Astrocyte of the spinal cord (primary cell): ENCODE measurements around the gene FAM135A.
A peak's percentile ranks its signal among the peaks of the same experiment; 100 is the strongest.

Experiments used
- DNase-seq: peaks from one replicate; pipeline ENCODE4 v3.0.0; 2011; ENCODE audit warnings: low read depth, low spot score
- H3K4me3 ChIP-seq: 2 replicates; pipeline ENCODE4 v1.5.1; 2011; ENCODE audit warnings: low read depth, mild to moderate bottlenecking, low read length, moderate library complexity
- CTCF ChIP-seq: IDR thresholded peaks from 2 replicates; pipeline ENCODE4 v1.5.1; 2012; ENCODE audit warnings: low read depth, mild to moderate bottlenecking, low read length, inconsistent platforms
- in situ Hi-C: cut with HindIII; loops from 2 replicates; pipeline ENCODE4 v1.10.0; 2017; ENCODE audit warnings: low sequenced_read_pairs

The FAM135A gene

GRCh38 chr6:70394518-70395300 is 18.6 kb upstream of the FAM135A start:
- DNase-seq, result no peak
- no peak for TF ChIP-seq CTCF
- H3K4me3 ChIP-seq, result no peak overlapping the region
- in situ Hi-C loops, result no loop called here

GRCh38 chr6:70395301-70395672 is 18.0 kb upstream of the FAM135A start:
- no peak for TF ChIP-seq CTCF
- in situ Hi-C loops, result no loop called here

GRCh38 chr6:70396163-70396562 is 17.1 kb upstream of the FAM135A start:
- no peak for DNase-seq
- H3K4me3 ChIP-seq, result no peak overlapping the region
- TF ChIP-seq CTCF, result no peak
- in situ Hi-C loops, result no loop called here

More at GRCh38 chr6:70395301-70395672, 18.0 kb upstream of the FAM135A start:
- no peak overlapping the region for H3K4me3 ChIP-seq
- DNase-seq, result no peak

GRCh38 chr6:70396796-70397729 is 16.2 kb upstream of the FAM135A start:
- DNase-seq, result no peak
- no peak overlapping the region for H3K4me3 ChIP-seq
- in situ Hi-C loops, result no loop called here
- TF ChIP-seq CTCF, result no peak

- in situ Hi-C loops, result no loop called here
- no peak overlapping the region for H3K4me3 ChIP-seq
- peak; percentile 62 for DNase-seq
- no peak for TF ChIP-seq CTCF
Measured at GRCh38 chr6:70398783-70399728, 14.3 kb upstream of the FAM135A start.

- no peak for TF ChIP-seq CTCF
- in situ Hi-C loops, result no loop called here
- no peak for DNase-seq
- H3K4me3 ChIP-seq, result no peak overlapping the region
Measured at GRCh38 chr6:70404658-70405057, 8.7 kb upstream of the FAM135A start.
